ENCODE results near the gene NARS2. TPM values are rescaled to one million over a fixed set of nuclear protein-coding genes. Genes with fewer than 3 reads are reported as not detected.

The NARS2 gene
- 10 to 100 TPM in 1 of 6 donors, 1 to 10 TPM in 5; 5.1 to 10.2 (median 7.0) TPM for total RNA-seq
- polyA plus RNA-seq = 10 to 100 TPM in 1 of 2 donors, 1 to 10 TPM in 1; 8.4 to 15.0 TPM

- Histone ChIP-seq H3K36me3 (peaks cover 0 to 8% (median 0%) of the 10 kb centered on the region in 3 donors), H3K27me3 (no peaks in the 10 kb centered on the region), H3K4me1 (peaks cover 0 to 18% (median 4%) of the 10 kb centered on the region in 3 donors), H3K4me3 (peak within 1 kb of the TSS; percentile 66 to 95 (median 87)), H3K27ac (peak within 1 kb of the TSS; percentile 78 to 86 (median 81)), H3K9me3 (no peaks in the 10 kb centered on the region)
- WGBS, 2 donors = 0 to 1% methylated on average over 59 to 60 of the region's 60 CpGs
- intact Hi-C loops (cut with DNase I) = no loop called here
- FAIRE-seq (no peak), ATAC-seq (peak; percentile 98 to 99 (median 99)), DNase-seq (peak; percentile 96 to 98 (median 98))
- no peak for TF ChIP-seq CTCF (IDR thresholded peaks at IDR 0.05)
These were observed at the start of gene NARS2 for GRCh38 chr11:78574386-78575381. NARS2 (minus strand) TSS chr11:78574864; CDS start chr11:78574488, 376 bp downstream.

- H3K27me3 ChIP-seq = no peaks in the 10 kb centered on the region
- H3K4me1 ChIP-seq = no peaks in the 10 kb centered on the region
- no peaks in the 10 kb centered on the region for H3K36me3 ChIP-seq
- no peak for ATAC-seq
- intact Hi-C loops (cut with DNase I) = no loop called here
- WGBS, 2 donors = 66 to 73% methylated on average over 5 of the region's 5 CpGs
- no peak for TF ChIP-seq CTCF (IDR thresholded peaks at IDR 0.05)
- H3K27ac ChIP-seq = no peak overlapping the region
- H3K9me3 ChIP-seq = no peaks in the 10 kb centered on the region
- no peak for FAIRE-seq
- no peak overlapping the region for H3K4me3 ChIP-seq
- DNase-seq = no peak
These were observed 48.0 kb upstream of the NARS2 start for GRCh38 chr11:78622666-78623065.

GRCh38 chr11:78620159-78620558 is 45.5 kb upstream of the NARS2 start:
- no peak for DNase-seq
- H3K27me3 ChIP-seq = no peaks in the 10 kb centered on the region
- 75 to 92% methylated on average over 2 of the region's 2 CpGs for WGBS, 2 donors
- ATAC-seq = no peak
- intact Hi-C loops (cut with DNase I) = no loop called here
- H3K4me1 ChIP-seq = no peaks in the 10 kb centered on the region
- no peak for TF ChIP-seq CTCF (IDR thresholded peaks at IDR 0.05)
- FAIRE-seq = no peak
- H3K36me3 ChIP-seq = no peaks in the 10 kb centered on the region
- H3K4me3 ChIP-seq = no peak overlapping the region
- no peak overlapping the region for H3K27ac ChIP-seq
- H3K9me3 ChIP-seq = no peaks in the 10 kb centered on the region

GRCh38 chr11:78615724-78616123 is 41.1 kb upstream of the NARS2 start:
- Histone ChIP-seq H3K4me3 (no peak overlapping the region), H3K27me3 (no peaks in the 10 kb centered on the region), H3K9me3 (no peaks in the 10 kb centered on the region), H3K4me1 (no peaks in the 10 kb centered on the region), H3K27ac (no peak overlapping the region), H3K36me3 (no peaks in the 10 kb centered on the region)
- FAIRE-seq (no peak), DNase-seq (no peak), ATAC-seq (no peak)
- no peak for TF ChIP-seq CTCF (IDR thresholded peaks at IDR 0.05)
- intact Hi-C loops (cut with DNase I) = no loop called here
- WGBS, 2 donors = 88 to 100% methylated on average over 1 of the region's 1 CpG
